Effector memory CD4-positive, alpha-beta T cell (primary cell): Measurements from ENCODE around the gene USP16.
"Not testable (repeated sequence)": the region's sequence is repeated elsewhere in the genome, so short reads cannot be mapped to it uniquely, and the experiment has no call there.

Experiments used
- DNase-seq, 3 donors: peaks; one replicate each; pipeline ENCODE4 v3.0.0-alpha.2; 2020
- H3K27ac ChIP-seq: 2 replicates; pipeline ENCODE4 v1.7.0; 2013; ENCODE audit warnings: mild to moderate bottlenecking, low read length, moderate library complexity; ENCODE audit not compliant: insufficient read depth, poor library complexity, severe bottlenecking
- H3K27me3 ChIP-seq: replicated peaks from 2 replicates; pipeline ENCODE4 v1.7.0; 2013; ENCODE audit warnings: mild to moderate bottlenecking, low read length; ENCODE audit not compliant: insufficient read depth, control insufficient read depth, poor library complexity, severe bottlenecking
- H3K36me3 ChIP-seq: 2 replicates; pipeline ENCODE4 v1.7.0; 2013; ENCODE audit warnings: mild to moderate bottlenecking, low read length, moderate library complexity; ENCODE audit not compliant: control insufficient read depth, insufficient read depth
- H3K4me1 ChIP-seq: 2 replicates; pipeline ENCODE4 v1.7.0; 2013; ENCODE audit warnings: low read length, mild to moderate bottlenecking; ENCODE audit not compliant: control insufficient read depth, insufficient read depth, poor library complexity, severe bottlenecking
- H3K4me3 ChIP-seq: 2 replicates; pipeline ENCODE4 v1.7.0; 2013; ENCODE audit warnings: low read length, low read depth, mild to moderate bottlenecking; ENCODE audit not compliant: insufficient read depth, poor library complexity, severe bottlenecking
- H3K9me3 ChIP-seq: 2 replicates; pipeline ENCODE4 v1.7.0; 2013; ENCODE audit warnings: mild to moderate bottlenecking, low read length, moderate library complexity; ENCODE audit not compliant: control insufficient read depth
- total RNA-seq, 3 donors: gene quantifications; one replicate each; lab custom pipeline; 2026; lab: John Stamatoyannopoulos, UW

The USP16 gene
- 133 to 140 (median 138) reads per million in 3 donors for total RNA-seq

- Histone ChIP-seq H3K4me3 (peak within 1 kb of the TSS; percentile 67), H3K4me1 (peaks cover 24% of the 10 kb centered on the region), H3K36me3 (peaks cover 5% of the 10 kb centered on the region), H3K9me3 (no peaks in the 10 kb centered on the region), H3K27ac (peak within 1 kb of the TSS; percentile 97), H3K27me3 (no peaks in the 10 kb centered on the region)
- DNase-seq = peak; percentile 93 to 95 (median 94)
These were observed at the start of gene USP16 for GRCh38 chr21:29024474-29025327. Gene USP16, plus strand, starts transcription at chr21:29024668. Its CDS starts 3,246 bp downstream, at chr21:29027914.

GRCh38 chr21:28975397-28975796 lies 49.1 kb upstream of the USP16 start:
- Histone ChIP-seq H3K9me3 (no peaks in the 10 kb centered on the region), H3K4me3 (no peak overlapping the region), H3K27ac (no peak overlapping the region), H3K36me3 (peaks cover 43% of the 10 kb centered on the region), H3K4me1 (no peaks in the 10 kb centered on the region), H3K27me3 (no peaks in the 10 kb centered on the region)
- no peak for DNase-seq

- no peaks in the 10 kb centered on the region for H3K27me3 ChIP-seq
- no peak for DNase-seq
- no peaks in the 10 kb centered on the region for H3K9me3 ChIP-seq
- H3K36me3 ChIP-seq = peaks cover 60% of the 10 kb centered on the region
- H3K27ac ChIP-seq = no peak overlapping the region
- no peaks in the 10 kb centered on the region for H3K4me1 ChIP-seq
- no peak overlapping the region for H3K4me3 ChIP-seq
These were observed 45.4 kb upstream of the USP16 start for GRCh38 chr21:28979092-28979491.

- Histone ChIP-seq H3K36me3 (peaks cover 61% of the 10 kb centered on the region), H3K4me1 (no peaks in the 10 kb centered on the region), H3K27me3 (no peaks in the 10 kb centered on the region), H3K4me3 (no peak overlapping the region), H3K9me3 (no peaks in the 10 kb centered on the region), H3K27ac (no peak overlapping the region)
- DNase-seq = no peak
These were observed 41.8 kb upstream of the USP16 start for GRCh38 chr21:28982637-28983036.

- Histone ChIP-seq H3K27ac (no peak overlapping the region), H3K27me3 (no peaks in the 10 kb centered on the region), H3K4me3 (no peak overlapping the region), H3K36me3 (peaks cover 41% of the 10 kb centered on the region), H3K4me1 (peaks cover 7% of the 10 kb centered on the region), H3K9me3 (no peaks in the 10 kb centered on the region)
- no peak for DNase-seq
These were observed 37.8 kb upstream of the USP16 start for GRCh38 chr21:28986677-28987076.

- Histone ChIP-seq H3K4me1 (peaks cover 13% of the 10 kb centered on the region), H3K36me3 (peaks cover 28% of the 10 kb centered on the region)
- DNase-seq, H3K27ac ChIP-seq, H3K27me3 ChIP-seq, H3K9me3 ChIP-seq, H3K4me3 ChIP-seq: not testable (repeated sequence)
These were observed 36.3 kb upstream of the USP16 start for GRCh38 chr21:28988146-28988545.

- peaks cover 16% of the 10 kb centered on the region for H3K4me1 ChIP-seq
- no peaks in the 10 kb centered on the region for H3K27me3 ChIP-seq
- H3K4me3 ChIP-seq = peak overlapping the region; percentile 66
- DNase-seq = no peak
- H3K27ac ChIP-seq = peak overlapping the region; percentile 82
- no peaks in the 10 kb centered on the region for H3K36me3 ChIP-seq
- H3K9me3 ChIP-seq = no peaks in the 10 kb centered on the region
These were observed 32.5 kb upstream of the USP16 start for GRCh38 chr21:28991861-28992525.

GRCh38 chr21:28992526-28993292 lies 31.8 kb upstream of the USP16 start, which contains the start of gene LTN1:
Gene LTN1, minus strand, starts transcription at chr21:28992877. Its CDS starts 72 bp downstream, at chr21:28992805.
- H3K27me3 ChIP-seq = no peaks in the 10 kb centered on the region

GRCh38 chr21:28993293-28993629 lies 31.2 kb upstream of the USP16 start:
- Histone ChIP-seq H3K27me3 (no peaks in the 10 kb centered on the region), H3K4me1 (peaks cover 16% of the 10 kb centered on the region), H3K27ac (peak overlapping the region; percentile 82), H3K9me3 (no peaks in the 10 kb centered on the region), H3K36me3 (no peaks in the 10 kb centered on the region), H3K4me3 (peak overlapping the region; percentile 66)
- DNase-seq = no peak

More at GRCh38 chr21:28992526-28993292, 31.8 kb upstream of the USP16 start, which contains the start of gene LTN1:
- H3K9me3 ChIP-seq = no peaks in the 10 kb centered on the region
- DNase-seq = peak; percentile 98 to 99 (median 99)
- H3K36me3 ChIP-seq = no peaks in the 10 kb centered on the region
- H3K4me1 ChIP-seq = peaks cover 16% of the 10 kb centered on the region
- peak within 1 kb of the TSS; percentile 82 for H3K27ac ChIP-seq
- peak within 1 kb of the TSS; percentile 66 for H3K4me3 ChIP-seq
